HG03066 (cell line): ENCODE data around the gene FBXL13.
"Not testable (repeated sequence)": the region's sequence is repeated elsewhere in the genome, so short reads cannot be mapped to it uniquely, and the experiment has no call there.

Source experiments
- ATAC-seq: cut with Tn5 transposase; IDR thresholded peaks from one replicate; pipeline ENCODE4 v1.9.1; 2021; ENCODE audit warnings: low read depth; ENCODE audit not compliant: unreplicated experiment

FBXL13 gene

GRCh38 chr7:103080923-103081322 lies 6.3 kb upstream of the FBXL13 start:
- no peak for ATAC-seq

- ATAC-seq, result no peak
Measured at GRCh38 chr7:103079836-103080235, 5.2 kb upstream of the FBXL13 start.

DNA sequence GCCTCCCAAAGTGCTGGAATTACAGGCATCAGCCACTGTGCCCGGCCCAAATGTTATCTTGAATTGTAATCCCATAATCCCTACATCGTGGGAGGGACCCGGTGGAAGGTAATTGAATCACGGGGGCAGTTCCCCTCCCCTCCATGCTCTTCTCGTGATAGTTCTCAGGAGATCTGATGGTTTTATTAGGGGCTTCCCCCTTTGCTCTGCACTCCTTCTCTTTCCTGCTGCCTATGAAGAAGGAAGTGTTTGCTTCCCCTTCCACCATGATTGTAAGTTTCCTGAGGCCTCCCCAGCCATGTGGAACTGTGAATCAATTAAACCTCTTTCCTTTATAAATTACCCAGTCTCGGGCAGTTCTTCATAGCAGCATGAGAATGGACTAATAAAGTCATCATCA lies 3.6 kb upstream of the FBXL13 start:
- ATAC-seq, result not testable (repeated sequence)

DNA sequence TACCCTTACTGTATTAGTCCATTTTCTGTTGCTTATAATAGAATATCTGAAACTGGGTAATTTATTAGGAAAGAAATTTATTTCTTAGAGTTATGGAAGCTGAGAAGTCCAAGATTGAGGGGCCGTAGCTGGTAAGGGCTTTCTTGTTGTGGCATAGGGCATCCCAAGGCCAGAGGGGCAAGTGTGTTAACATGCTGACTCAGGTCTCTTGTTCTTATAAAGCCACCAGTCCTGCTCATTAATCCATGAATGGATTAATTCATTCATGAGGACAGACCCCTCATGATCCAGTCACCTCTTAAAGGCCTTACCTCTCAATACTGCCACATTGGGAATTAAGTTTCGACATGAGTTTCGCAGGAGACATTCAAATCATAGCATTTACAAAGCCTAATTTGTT lies 2.7 kb upstream of the FBXL13 start:
- no peak for ATAC-seq

- no peak for ATAC-seq
Measured at GRCh38 chr7:103076764-103077163, 2.2 kb upstream of the FBXL13 start.

GRCh38 chr7:103075337-103075918 lies 832 bp upstream of the FBXL13 start:
- ATAC-seq, result peak; percentile 45

DNA sequence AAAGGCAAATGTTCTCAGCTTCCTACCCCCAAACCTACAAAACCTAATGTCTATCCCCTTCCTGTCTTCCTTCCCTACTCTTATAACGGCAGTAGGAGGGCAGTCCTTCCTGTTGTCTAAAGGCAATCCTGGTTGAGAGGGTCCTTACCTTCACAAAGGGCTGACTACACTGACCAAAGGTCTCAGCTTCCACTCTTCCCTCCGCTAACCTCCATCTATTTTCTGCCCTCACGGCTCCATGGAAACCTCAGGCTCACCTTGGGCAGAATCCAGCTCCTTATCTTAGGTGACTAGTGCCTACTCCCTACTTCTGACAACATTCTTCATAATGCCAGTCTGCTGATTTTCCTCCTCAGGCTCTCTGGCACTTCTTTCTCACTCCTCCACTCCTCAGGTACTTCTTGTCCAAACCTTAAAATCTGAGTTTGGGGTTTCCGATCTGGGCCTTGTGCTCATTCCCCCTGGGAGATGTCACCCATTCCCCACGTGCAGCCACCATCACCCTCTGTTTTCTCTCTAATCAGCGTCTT lies 542 bp downstream of the FBXL13 start:
- ATAC-seq, result no peak

- no peak for ATAC-seq
Measured at GRCh38 chr7:103071000-103071399, 3.6 kb downstream of the FBXL13 start.

GRCh38 chr7:103068414-103069403 lies 5.9 kb downstream of the FBXL13 start:
- ATAC-seq, result no peak

DNA sequence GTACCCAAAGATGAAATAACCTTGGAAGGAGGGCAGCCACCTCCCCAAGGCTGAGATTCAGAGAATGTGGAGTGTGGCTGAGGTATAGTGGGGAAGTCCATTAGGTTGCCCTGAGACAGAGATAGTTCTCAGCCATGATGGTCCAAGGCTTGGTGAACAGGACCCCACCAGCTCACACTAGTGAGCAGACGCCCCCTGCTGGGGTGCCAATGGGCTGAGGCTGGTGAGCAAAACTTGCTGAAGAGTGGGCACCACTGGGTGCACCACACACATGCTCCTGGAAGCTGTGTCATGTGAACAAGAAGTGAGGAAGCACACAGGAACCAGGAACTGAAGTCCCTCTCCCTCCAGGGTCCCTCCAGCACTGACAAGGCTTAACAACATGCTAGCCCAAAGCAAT lies 8.9 kb downstream of the FBXL13 start:
- ATAC-seq, result no peak

DNA sequence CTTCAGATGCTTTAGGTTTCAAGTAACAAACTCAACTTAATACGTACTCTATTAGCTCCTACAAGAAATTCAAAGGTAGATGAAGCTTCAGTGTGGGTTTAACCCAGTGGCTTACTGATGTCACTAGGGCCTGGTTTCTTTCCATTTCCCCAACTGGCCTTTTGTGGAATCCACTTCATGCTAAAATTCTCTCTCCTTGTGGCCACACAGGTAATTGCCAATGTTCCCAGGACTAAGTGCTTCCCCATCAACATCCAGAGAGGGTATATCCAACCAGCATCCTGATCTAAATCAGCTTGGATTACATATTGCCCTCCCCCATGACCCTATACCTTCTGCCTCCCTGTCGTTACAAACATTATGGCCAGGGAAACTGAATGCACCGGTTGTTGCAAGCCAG lies 10.7 kb downstream of the FBXL13 start:
- no peak for ATAC-seq

- no peak for ATAC-seq
Measured at GRCh38 chr7:103059471-103059870, 15.1 kb downstream of the FBXL13 start.

DNA sequence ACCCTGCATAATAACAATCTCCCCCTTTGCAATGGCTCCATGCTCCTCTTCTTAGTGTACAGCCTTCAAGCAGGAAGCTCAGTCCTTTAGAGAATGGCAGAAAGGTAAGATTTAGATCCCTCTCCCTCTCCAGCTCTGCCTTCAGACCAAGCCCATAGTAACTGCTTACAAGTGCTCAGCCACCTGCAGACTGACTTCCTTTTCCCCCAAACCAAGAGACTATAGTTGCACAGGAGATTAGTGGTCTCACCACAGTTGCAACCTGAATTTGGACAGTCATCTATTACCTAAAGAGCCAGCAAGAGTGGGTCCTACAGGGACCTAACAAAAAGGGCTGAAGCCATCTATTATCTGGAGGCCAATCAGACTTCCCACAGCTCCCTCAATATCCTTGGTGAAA lies 16.5 kb downstream of the FBXL13 start:
- ATAC-seq, result no peak

- ATAC-seq, result not testable (repeated sequence)
Measured at GRCh38 chr7:103056006-103056405, 18.6 kb downstream of the FBXL13 start.

- ATAC-seq, result no peak
Measured at GRCh38 chr7:103051519-103051918, 23.1 kb downstream of the FBXL13 start.

GRCh38 chr7:103048833-103049232 lies 25.8 kb downstream of the FBXL13 start:
- no peak for ATAC-seq

DNA sequence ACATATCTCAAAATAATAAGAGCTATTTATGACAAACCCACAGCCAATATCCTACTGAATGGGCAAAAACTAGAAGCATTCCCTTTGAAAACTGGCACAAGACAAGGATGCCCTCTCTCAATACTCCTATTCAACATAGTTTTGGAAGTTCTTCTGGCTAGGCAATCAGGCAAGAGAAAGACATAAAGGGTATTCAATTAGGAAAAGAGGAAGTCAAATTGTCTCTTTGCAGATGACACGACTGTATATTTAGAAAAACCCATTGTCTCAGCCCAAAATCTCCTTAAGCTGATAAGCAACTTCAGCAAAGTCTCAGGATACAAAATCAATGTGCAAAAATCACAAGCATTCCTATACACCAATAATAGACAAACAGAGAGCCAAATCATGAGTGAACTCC lies 32.8 kb downstream of the FBXL13 start:
- not testable (repeated sequence) for ATAC-seq

GRCh38 chr7:103037823-103038739 lies 36.5 kb downstream of the FBXL13 start:
- not testable (repeated sequence) for ATAC-seq

- ATAC-seq, result no peak
Measured at GRCh38 chr7:103037476-103037822, 37.1 kb downstream of the FBXL13 start.

DNA sequence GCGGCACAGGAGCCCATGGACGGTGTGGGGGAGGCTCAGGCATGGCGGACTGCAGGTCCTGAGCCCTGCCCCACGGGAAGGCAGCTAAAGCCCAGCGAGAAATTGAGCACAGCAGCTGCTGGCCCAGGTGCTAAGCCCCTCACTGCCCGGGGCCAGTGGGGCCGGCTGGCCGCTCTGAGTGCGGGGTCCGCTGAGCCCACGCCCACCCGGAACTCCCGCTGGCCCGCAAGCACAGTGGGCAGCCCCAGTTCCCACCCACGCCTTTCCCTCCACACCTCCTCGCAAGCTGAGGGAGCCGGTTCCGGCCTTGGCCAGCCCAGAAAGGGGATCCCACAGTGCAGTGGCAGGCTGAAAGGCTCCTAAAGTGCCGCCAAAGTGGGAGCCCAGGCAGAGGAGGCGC lies 40.3 kb downstream of the FBXL13 start:
- not testable (repeated sequence) for ATAC-seq

DNA sequence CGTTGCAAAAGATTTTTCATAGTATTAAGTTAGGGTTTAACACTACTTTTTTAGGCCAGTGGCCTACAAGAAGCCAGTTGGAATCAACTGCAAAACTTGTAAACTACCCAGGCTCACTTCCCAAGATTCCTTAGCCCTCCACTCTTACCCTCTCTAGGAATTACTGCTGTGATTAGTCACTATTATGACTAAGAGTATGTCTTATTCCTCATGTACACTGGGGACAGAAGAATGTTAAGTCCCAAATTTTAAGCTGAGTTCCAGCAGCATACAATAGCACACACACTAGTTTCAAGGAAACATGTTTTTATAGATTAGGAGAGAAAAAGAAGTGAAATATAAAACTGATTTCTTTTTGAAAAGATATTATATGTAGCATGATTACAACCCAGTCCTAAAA lies 42.8 kb downstream of the FBXL13 start:
- ATAC-seq, result no peak
